SK-N-MC (cell line): Measurements from ENCODE around the gene ZDHHC14.

ENCODE experiments used
- DNase-seq: peaks from one replicate; pipeline ENCODE4 v3.0.0-alpha.2; 2011; ENCODE audit warnings: low read depth, low spot score
- H3K27ac ChIP-seq: fragments of 200-600 bp; sonication (generic); 2 replicates; pipeline ENCODE4 v1.5.1; 2016; ENCODE audit warnings: mixed run types
- H3K36me3 ChIP-seq: fragments of 200-600 bp; sonication (generic); 2 replicates; pipeline ENCODE4 v1.6.1; 2017; ENCODE audit warnings: antibody characterized with exemption, low read length, mixed read lengths; ENCODE audit not compliant: insufficient read depth
- H3K4me3 ChIP-seq: fragments of 200-600 bp; sonication (generic); 2 replicates; pipeline ENCODE4 v1.5.1; 2016
- H3K9ac ChIP-seq: fragments of 200-600 bp; sonication (generic); 2 replicates; pipeline ENCODE4 v1.8.0; 2017; ENCODE audit warnings: mixed run types, mixed read lengths; ENCODE audit not compliant: insufficient read length
- H3K9me3 ChIP-seq: fragments of 200-600 bp; sonication (generic); 2 replicates; pipeline ENCODE4 v1.6.1; 2017; ENCODE audit warnings: low read depth, mild to moderate bottlenecking, antibody characterized with exemption, low read length, moderate library complexity, mixed read lengths
- EZH2 ChIP-seq: fragments of 200-600 bp; sonication (generic); IDR thresholded peaks from one replicate; pipeline ENCODE4 v1.6.1; 2017; ENCODE audit warnings: antibody characterized with exemption
- FOXP2 ChIP-seq: optimal IDR thresholded peaks from 2 replicates; pipeline ENCODE3; 2011; ENCODE audit warnings: mild to moderate bottlenecking, moderate library complexity; ENCODE audit not compliant: insufficient read depth; ENCODE audit errors: extremely low read length, control extremely low read depth
- POLR2AphosphoS5 ChIP-seq: IDR thresholded peaks from 2 replicates; pipeline ENCODE4 v1.6.1; 2012; ENCODE audit warnings: mild to moderate bottlenecking, low read depth, low read length, borderline replicate concordance

ZDHHC14 gene

GRCh38 chr6:157604816-157605215 is 223.8 kb downstream of the ZDHHC14 start:
- H3K36me3 ChIP-seq = no peaks in the 10 kb centered on the region
- no peak for DNase-seq
- no peaks in the 10 kb centered on the region for H3K9me3 ChIP-seq
- no peak overlapping the region for H3K4me3 ChIP-seq
- no peak overlapping the region for H3K9ac ChIP-seq
- TF ChIP-seq POLR2AphosphoS5 (no peak), EZH2 (no peak), FOXP2 (no peak)
- H3K27ac ChIP-seq = no peak overlapping the region

DNA sequence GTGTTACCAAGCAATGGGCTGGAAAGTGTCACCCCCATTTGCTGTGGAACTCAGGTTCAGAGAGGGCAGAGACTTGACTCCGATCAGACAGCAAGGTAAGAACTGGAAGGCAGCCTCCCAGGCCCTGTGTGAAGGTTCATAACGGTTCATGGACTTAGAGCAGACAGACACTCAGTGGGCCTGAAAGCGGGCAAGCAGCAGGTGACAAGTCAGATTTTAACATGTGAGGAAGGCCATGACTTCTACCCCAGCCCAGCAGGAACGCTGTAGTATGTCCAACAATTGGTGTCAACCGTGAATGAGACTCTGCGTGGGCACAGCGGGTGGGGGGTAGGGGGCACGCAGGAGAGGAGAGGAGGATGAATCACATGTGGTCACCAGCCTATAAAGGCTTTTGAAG is 224.5 kb downstream of the ZDHHC14 start:
- Histone ChIP-seq H3K36me3 (no peaks in the 10 kb centered on the region), H3K9me3 (no peaks in the 10 kb centered on the region), H3K9ac (no peak overlapping the region), H3K27ac (no peak overlapping the region), H3K4me3 (no peak overlapping the region)
- no peak for DNase-seq
- TF ChIP-seq FOXP2 = no peak

DNA sequence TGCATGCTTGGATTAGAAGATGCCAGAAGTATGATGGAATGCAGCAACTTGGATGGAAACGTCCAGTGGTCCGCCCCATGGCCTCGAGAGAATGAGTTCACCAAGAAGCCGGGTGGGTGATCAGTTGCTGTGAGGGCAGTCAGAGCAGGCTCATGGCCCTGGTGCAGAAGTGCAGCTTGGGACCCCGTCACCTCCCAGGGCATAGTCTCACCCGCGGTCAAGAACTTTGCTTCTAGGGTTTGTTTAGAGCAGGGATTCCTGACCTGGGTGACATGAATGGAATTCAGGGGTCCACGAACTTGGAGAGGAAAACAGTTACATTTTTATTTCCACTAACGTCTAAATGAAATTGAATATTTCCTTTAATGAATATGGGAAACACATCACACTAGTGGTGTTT is 225.5 kb downstream of the ZDHHC14 start:
- Histone ChIP-seq H3K9ac (no peak overlapping the region), H3K9me3 (no peaks in the 10 kb centered on the region), H3K4me3 (no peak overlapping the region), H3K27ac (no peak overlapping the region), H3K36me3 (no peaks in the 10 kb centered on the region)
- DNase-seq = no peak
- TF ChIP-seq FOXP2 (no peak), EZH2 (no peak), POLR2AphosphoS5 (no peak)

GRCh38 chr6:157607317-157608109 is 226.5 kb downstream of the ZDHHC14 start:
- no peaks in the 10 kb centered on the region for H3K9me3 ChIP-seq
- no peak overlapping the region for H3K27ac ChIP-seq
- no peak overlapping the region for H3K4me3 ChIP-seq
- H3K36me3 ChIP-seq = no peaks in the 10 kb centered on the region
- TF ChIP-seq FOXP2 (no peak), EZH2 (no peak), POLR2AphosphoS5 (no peak)
- no peak for DNase-seq
- no peak overlapping the region for H3K9ac ChIP-seq

GRCh38 chr6:157608221-157609075 is 227.5 kb downstream of the ZDHHC14 start:
- no peak for DNase-seq
- Histone ChIP-seq H3K36me3 (no peaks in the 10 kb centered on the region), H3K27ac (no peak overlapping the region), H3K9ac (no peak overlapping the region), H3K9me3 (no peaks in the 10 kb centered on the region), H3K4me3 (no peak overlapping the region)
- TF ChIP-seq FOXP2 (no peak), POLR2AphosphoS5 (no peak), EZH2 (no peak)

DNA sequence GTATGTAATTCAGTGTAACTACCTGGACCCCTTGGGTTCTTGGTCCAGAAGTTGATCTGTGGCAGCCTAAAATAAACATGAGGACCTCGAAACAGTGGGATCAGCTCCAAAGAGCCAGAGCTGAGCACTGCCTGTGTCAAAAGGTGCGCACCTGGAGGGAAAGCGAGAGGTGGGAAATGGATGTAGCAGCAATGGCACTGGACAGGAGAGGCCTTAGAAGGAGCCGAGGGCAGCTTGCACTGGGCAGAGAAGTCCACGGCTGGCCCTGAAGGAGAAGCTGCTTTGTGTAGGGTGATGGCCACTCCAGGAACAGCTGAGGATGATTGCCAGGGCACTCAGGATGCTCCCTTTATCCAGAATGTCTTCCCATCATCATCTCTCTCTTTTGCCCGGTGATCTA is 228.1 kb downstream of the ZDHHC14 start:
- H3K36me3 ChIP-seq = no peaks in the 10 kb centered on the region
- H3K4me3 ChIP-seq = no peak overlapping the region
- TF ChIP-seq POLR2AphosphoS5 = no peak
- TF ChIP-seq EZH2 = no peak
- TF ChIP-seq FOXP2 = no peak
- H3K9ac ChIP-seq = no peak overlapping the region
- DNase-seq = no peak
- no peaks in the 10 kb centered on the region for H3K9me3 ChIP-seq
- H3K27ac ChIP-seq = no peak overlapping the region

GRCh38 chr6:157609556-157609955 is 228.6 kb downstream of the ZDHHC14 start:
- H3K9me3 ChIP-seq = no peaks in the 10 kb centered on the region
- H3K9ac ChIP-seq = no peak overlapping the region
- H3K36me3 ChIP-seq = no peaks in the 10 kb centered on the region
- no peak overlapping the region for H3K4me3 ChIP-seq
- no peak overlapping the region for H3K27ac ChIP-seq
- DNase-seq = no peak
- no peak for TF ChIP-seq POLR2AphosphoS5
- TF ChIP-seq FOXP2 = no peak
- TF ChIP-seq EZH2 = no peak

GRCh38 chr6:157610451-157610999 is 229.5 kb downstream of the ZDHHC14 start:
- Histone ChIP-seq H3K9me3 (no peaks in the 10 kb centered on the region), H3K9ac (no peak overlapping the region), H3K36me3 (no peaks in the 10 kb centered on the region), H3K4me3 (no peak overlapping the region), H3K27ac (no peak overlapping the region)
- DNase-seq = no peak
- TF ChIP-seq EZH2 (no peak), FOXP2 (no peak), POLR2AphosphoS5 (no peak)
